Measurements from ENCODE around the gene EME2. TPM values are rescaled to one million over a fixed set of nuclear protein-coding genes. Genes with fewer than 3 reads are reported as not detected.

Gene EME2
- total and polyA plus RNA-seq, 12 donors, result 1.8 to 90.7 (median 19.2) TPM

GRCh38 chr16:1749152-1750117 is 23.2 kb upstream of the EME2 start:
- Histone ChIP-seq H3K4me3 (no peak overlapping the region), H3K27me3 (no peaks in the 10 kb centered on the region), H3K36me3 (replicated peaks in 1 of 2) (peaks cover 0 to 76% of the 10 kb centered on the region in 2 donors), H3K9me3 (replicated peaks in 1 of 3) (no peaks in the 10 kb centered on the region), H3K27ac (no peak overlapping the region), H3K4me1 (replicated peaks in 1 of 2) (no peaks in the 10 kb centered on the region)
- no peak for DNase-seq
- 93 to 96% (median 95%) methylated on average over 19 to 29 of the region's 29 CpGs for WGBS, 4 donors
- TF ChIP-seq POLR2A (IDR thresholded peaks at IDR 0.05), result no peak
- TF ChIP-seq, protein P1, sequence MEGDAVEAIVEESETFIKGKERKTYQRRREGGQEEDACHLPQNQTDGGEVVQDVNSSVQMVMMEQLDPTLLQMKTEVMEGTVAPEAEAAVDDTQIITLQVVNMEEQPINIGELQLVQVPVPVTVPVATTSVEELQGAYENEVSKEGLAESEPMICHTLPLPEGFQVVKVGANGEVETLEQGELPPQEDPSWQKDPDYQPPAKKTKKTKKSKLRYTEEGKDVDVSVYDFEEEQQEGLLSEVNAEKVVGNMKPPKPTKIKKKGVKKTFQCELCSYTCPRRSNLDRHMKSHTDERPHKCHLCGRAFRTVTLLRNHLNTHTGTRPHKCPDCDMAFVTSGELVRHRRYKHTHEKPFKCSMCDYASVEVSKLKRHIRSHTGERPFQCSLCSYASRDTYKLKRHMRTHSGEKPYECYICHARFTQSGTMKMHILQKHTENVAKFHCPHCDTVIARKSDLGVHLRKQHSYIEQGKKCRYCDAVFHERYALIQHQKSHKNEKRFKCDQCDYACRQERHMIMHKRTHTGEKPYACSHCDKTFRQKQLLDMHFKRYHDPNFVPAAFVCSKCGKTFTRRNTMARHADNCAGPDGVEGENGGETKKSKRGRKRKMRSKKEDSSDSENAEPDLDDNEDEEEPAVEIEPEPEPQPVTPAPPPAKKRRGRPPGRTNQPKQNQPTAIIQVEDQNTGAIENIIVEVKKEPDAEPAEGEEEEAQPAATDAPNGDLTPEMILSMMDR (IDR thresholded peaks at IDR 0.05), result no peak
- intact Hi-C loops (cut with DNase I), result loop anchor here in 1 of 2 donors (10.0 kb wide), 1 partner anchor 75 kb away; the partner anchor contains the start of gene JPT2

GRCh38 chr16:1751946-1752345 is 20.7 kb upstream of the EME2 start:
- H3K9me3 ChIP-seq (replicated peaks in 1 of 3), result no peaks in the 10 kb centered on the region
- H3K4me1 ChIP-seq (replicated peaks in 1 of 2), result no peaks in the 10 kb centered on the region
- H3K27me3 ChIP-seq, result no peaks in the 10 kb centered on the region
- no peak overlapping the region for H3K27ac ChIP-seq
- DNase-seq, result no peak
- H3K36me3 ChIP-seq (replicated peaks in 1 of 2), result peaks cover 0 to 63% of the 10 kb centered on the region in 2 donors
- no peak overlapping the region for H3K4me3 ChIP-seq
- intact Hi-C loops (cut with DNase I), result no loop called here
- WGBS, 4 donors, result 94 to 95% (median 95%) methylated on average over 13 to 16 of the region's 16 CpGs
- TF ChIP-seq, protein P1 (IDR thresholded peaks at IDR 0.05), result no peak
- no peak for TF ChIP-seq POLR2A (IDR thresholded peaks at IDR 0.05)

GRCh38 chr16:1752853-1753252 is 19.8 kb upstream of the EME2 start:
- Histone ChIP-seq H3K36me3 (replicated peaks in 1 of 2) (peaks cover 0 to 58% of the 10 kb centered on the region in 2 donors), H3K9me3 (replicated peaks in 1 of 3) (no peaks in the 10 kb centered on the region), H3K4me1 (replicated peaks in 1 of 2) (no peaks in the 10 kb centered on the region), H3K27me3 (no peaks in the 10 kb centered on the region), H3K4me3 (no peak overlapping the region), H3K27ac (no peak overlapping the region)
- intact Hi-C loops (cut with DNase I), result no loop called here
- TF ChIP-seq, protein P1 (IDR thresholded peaks at IDR 0.05), result no peak
- no peak for TF ChIP-seq POLR2A (IDR thresholded peaks at IDR 0.05)
- WGBS, 4 donors, result 87 to 97% (median 95%) methylated on average over 14 of the region's 14 CpGs
- no peak for DNase-seq

GRCh38 chr16:1754204-1754603 is 18.4 kb upstream of the EME2 start:
- intact Hi-C loops (cut with DNase I), result no loop called here
- Histone ChIP-seq H3K27me3 (no peaks in the 10 kb centered on the region), H3K4me1 (replicated peaks in 1 of 2) (no peaks in the 10 kb centered on the region), H3K27ac (no peak overlapping the region), H3K4me3 (no peak overlapping the region), H3K36me3 (replicated peaks in 1 of 2) (peaks cover 0 to 52% of the 10 kb centered on the region in 2 donors), H3K9me3 (replicated peaks in 1 of 3) (no peaks in the 10 kb centered on the region)
- no peak for DNase-seq
- TF ChIP-seq POLR2A (IDR thresholded peaks at IDR 0.05), result no peak
- TF ChIP-seq, protein P1 (IDR thresholded peaks at IDR 0.05), result no peak
- WGBS, 4 donors, result 89 to 99% (median 92%) methylated on average over 8 to 12 of the region's 12 CpGs

Measured in adrenal gland (tissue), 12 donors.